ENCODE data around the gene ALX3. TPM values are rescaled to one million over a fixed set of nuclear protein-coding genes. Genes with fewer than 3 reads are reported as not detected.

Gene ALX3
- total RNA-seq, 4 donors from 2014 or later, result not detected

DNA sequence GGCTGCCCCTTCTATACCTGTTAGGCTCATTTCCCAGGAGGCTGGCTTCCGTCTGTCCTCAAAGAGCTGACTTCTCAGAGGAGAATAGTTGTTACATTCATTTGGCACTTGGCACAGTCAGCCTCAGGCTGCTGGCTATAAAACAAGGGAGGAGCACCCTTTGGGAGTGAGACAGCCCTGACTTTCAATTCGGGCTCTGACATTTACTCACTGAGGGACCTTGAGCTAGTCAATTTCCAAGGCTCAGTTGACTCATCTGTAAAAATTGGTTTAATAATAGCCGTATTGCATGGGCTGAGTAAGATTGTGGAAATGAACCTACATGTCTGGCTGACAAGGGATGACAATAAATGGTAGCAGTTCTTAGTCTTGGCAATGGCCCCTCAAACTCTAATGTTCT is 13.7 kb downstream of the ALX3 start:
- Histone ChIP-seq H3K27me3 (no peaks in the 10 kb centered on the region), H3K9me3 (no peaks in the 10 kb centered on the region), H3K27ac (peak overlapping the region in 1 of 4 donors; percentile 8), H3K36me3 (peaks cover 0 to 97% (median 6%) of the 10 kb centered on the region in 3 donors), H3K4me1 (peaks cover 0 to 19% (median 0%) of the 10 kb centered on the region in 4 donors), H3K4me3 (no peak overlapping the region)
- 35 to 49% methylated on average over 3 of the region's 3 CpGs for WGBS, 2 donors
- TF ChIP-seq, protein P1, sequence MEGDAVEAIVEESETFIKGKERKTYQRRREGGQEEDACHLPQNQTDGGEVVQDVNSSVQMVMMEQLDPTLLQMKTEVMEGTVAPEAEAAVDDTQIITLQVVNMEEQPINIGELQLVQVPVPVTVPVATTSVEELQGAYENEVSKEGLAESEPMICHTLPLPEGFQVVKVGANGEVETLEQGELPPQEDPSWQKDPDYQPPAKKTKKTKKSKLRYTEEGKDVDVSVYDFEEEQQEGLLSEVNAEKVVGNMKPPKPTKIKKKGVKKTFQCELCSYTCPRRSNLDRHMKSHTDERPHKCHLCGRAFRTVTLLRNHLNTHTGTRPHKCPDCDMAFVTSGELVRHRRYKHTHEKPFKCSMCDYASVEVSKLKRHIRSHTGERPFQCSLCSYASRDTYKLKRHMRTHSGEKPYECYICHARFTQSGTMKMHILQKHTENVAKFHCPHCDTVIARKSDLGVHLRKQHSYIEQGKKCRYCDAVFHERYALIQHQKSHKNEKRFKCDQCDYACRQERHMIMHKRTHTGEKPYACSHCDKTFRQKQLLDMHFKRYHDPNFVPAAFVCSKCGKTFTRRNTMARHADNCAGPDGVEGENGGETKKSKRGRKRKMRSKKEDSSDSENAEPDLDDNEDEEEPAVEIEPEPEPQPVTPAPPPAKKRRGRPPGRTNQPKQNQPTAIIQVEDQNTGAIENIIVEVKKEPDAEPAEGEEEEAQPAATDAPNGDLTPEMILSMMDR (IDR thresholded peaks at IDR 0.05), result no peak
- TF ChIP-seq EP300 (IDR thresholded peaks at IDR 0.05), result no peak
- TF ChIP-seq POLR2A (IDR thresholded peaks at IDR 0.05), result no peak
- DNase-seq (ENCODE audit: low spot score in 2 of 2), result no peak

DNA sequence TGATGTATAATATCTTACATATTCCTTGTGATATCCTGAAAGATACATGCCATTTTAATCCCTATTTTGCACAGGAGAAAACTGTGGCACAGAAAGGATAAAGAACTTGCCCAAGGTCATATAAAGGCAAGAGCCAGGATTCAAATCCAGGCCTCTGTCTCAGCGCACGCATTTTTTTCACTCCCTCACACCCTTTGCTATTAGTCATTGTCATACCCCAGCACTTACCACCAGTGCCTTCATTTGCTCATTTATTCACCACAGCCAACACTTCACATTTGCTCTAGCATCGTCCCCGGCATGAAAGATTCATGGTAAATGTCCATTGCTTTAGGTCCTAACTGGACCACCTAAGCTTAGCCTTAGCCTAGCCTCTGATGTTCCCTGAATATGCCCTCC is 14.2 kb downstream of the ALX3 start:
- H3K4me1 ChIP-seq, result peaks cover 0 to 19% (median 0%) of the 10 kb centered on the region in 4 donors
- no peak overlapping the region for H3K4me3 ChIP-seq
- H3K27ac ChIP-seq, result peak overlapping the region in 1 of 4 donors; percentile 8
- TF ChIP-seq EP300 (IDR thresholded peaks at IDR 0.05) (no peak), POLR2A (IDR thresholded peaks at IDR 0.05) (no peak)
- TF ChIP-seq, protein P1 (IDR thresholded peaks at IDR 0.05), result no peak
- WGBS, 2 donors, result 86 to 87% methylated on average over 4 of the region's 4 CpGs
- no peaks in the 10 kb centered on the region for H3K9me3 ChIP-seq
- H3K36me3 ChIP-seq, result peaks cover 0 to 98% (median 6%) of the 10 kb centered on the region in 3 donors
- H3K27me3 ChIP-seq, result no peaks in the 10 kb centered on the region
- DNase-seq (ENCODE audit: low spot score in 2 of 2), result no peak

- Histone ChIP-seq H3K27me3 (no peaks in the 10 kb centered on the region), H3K4me3 (no peak overlapping the region), H3K9me3 (no peaks in the 10 kb centered on the region), H3K27ac (no peak overlapping the region), H3K4me1 (peaks cover 0 to 19% (median 0%) of the 10 kb centered on the region in 4 donors), H3K36me3 (peaks cover 0 to 99% (median 6%) of the 10 kb centered on the region in 3 donors)
- 64 to 82% methylated on average over 5 of the region's 5 CpGs for WGBS, 2 donors
- TF ChIP-seq EP300 (IDR thresholded peaks at IDR 0.05) (no peak), POLR2A (IDR thresholded peaks at IDR 0.05) (no peak)
- TF ChIP-seq, protein P1 (IDR thresholded peaks at IDR 0.05), result no peak
- no peak for DNase-seq (ENCODE audit: low spot score in 2 of 2)
Measured at GRCh38 chr1:110055493-110056284, 14.8 kb downstream of the ALX3 start.

DNA sequence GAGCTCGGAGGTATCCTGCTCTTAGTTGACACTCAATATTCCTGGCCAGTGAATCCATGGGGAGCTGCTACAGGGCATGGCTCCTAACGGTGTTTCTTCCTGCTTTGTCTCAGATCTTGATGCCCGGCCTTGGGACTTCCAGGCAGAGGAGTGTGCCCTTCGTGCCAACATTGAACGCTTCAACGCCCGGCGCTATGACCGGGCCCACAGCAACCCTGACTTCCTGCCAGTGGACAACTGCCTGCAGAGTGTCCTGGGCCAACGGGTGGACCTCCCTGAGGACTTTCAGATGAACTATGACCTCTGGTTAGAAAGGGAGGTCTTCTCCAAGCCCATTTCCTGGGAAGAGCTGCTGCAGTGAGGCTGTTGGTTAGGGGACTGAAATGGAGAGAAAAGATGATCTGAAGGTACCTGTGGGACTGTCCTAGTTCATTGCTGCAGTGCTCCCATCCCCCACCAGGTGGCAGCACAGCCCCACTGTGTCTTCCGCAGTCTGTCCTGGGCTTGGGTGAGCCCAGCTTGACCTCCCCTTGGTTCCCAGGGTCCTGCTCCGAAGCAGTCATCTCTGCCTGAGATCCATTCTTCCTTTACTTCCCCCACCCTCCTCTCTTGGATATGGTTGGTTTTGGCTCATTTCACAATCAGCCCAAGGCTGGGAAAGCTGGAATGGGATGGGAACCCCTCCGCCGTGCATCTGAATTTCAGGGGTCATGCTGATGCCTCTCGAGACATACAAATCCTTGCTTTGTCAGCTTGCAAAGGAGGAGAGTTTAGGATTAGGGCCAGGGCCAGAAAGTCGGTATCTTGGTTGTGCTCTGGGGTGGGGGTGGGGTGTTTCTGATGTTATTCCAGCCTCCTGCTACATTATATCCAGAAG is 16.7 kb downstream of the ALX3 start:
- peaks cover 0 to 100% (median 6%) of the 10 kb centered on the region in 3 donors for H3K36me3 ChIP-seq
- H3K9me3 ChIP-seq, result no peaks in the 10 kb centered on the region
- peaks cover 0 to 35% (median 8%) of the 10 kb centered on the region in 4 donors for H3K4me1 ChIP-seq
- no peak for TF ChIP-seq POLR2A (IDR thresholded peaks at IDR 0.05)
- TF ChIP-seq, protein P1 (IDR thresholded peaks at IDR 0.05), result peak; percentile 87 to 96 (median 91)
- no peak overlapping the region for H3K27ac ChIP-seq
- DNase-seq (ENCODE audit: low spot score in 2 of 2), result peak; percentile 73 to 83
- 56 to 61% methylated on average over 16 of the region's 16 CpGs for WGBS, 2 donors
- H3K4me3 ChIP-seq, result no peak overlapping the region
- no peaks in the 10 kb centered on the region for H3K27me3 ChIP-seq

Data from tibial nerve (tissue), 4 donors.